Measurements from ENCODE around the gene LRRC46. TPM values are rescaled to one million over a fixed set of nuclear protein-coding genes. Genes with fewer than 3 reads are reported as not detected.
A peak's percentile ranks its signal among the peaks of the same experiment; 100 is the strongest.

Gene LRRC46
- total and polyA plus RNA-seq, 4 donors, result 0.51 to 0.87 TPM; not detected in 2

DNA sequence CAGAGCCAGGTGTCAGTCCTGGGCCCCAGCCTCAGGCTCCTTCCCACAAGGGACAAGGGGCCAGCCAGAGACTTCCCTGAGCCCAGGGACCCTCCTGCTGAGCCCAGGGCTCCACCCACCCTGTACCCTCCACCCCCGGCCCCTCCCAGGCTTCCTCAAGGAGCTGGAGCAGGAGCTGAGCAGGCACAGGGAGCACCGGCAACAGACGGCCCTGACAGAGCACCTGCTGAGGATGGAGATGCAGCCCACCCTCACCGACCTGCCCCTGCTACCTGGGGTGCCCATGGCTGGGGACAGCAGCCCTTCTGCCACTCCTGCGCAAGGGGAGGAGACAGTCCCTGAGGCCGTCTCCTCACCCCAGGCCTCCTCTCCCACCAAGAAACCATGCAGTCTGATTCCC lies 5.1 kb downstream of the LRRC46 start:
- Histone ChIP-seq H3K4me3 (ENCODE audit: low read length in 2 of 2) (no peak overlapping the region), H3K27ac (ENCODE audit: low read depth in 1 of 2, low read length in 2 of 2) (no peak overlapping the region), H3K36me3 (ENCODE audit: control insufficient read depth in 1 of 2, insufficient read depth in 2 of 2, low read length in 1 of 2) (no peaks in the 10 kb centered on the region), H3K4me1 (ENCODE audit: control insufficient read depth in 1 of 2, insufficient read depth in 2 of 2, low read length in 2 of 2) (peaks cover 0 to 4% of the 10 kb centered on the region in 2 donors), H3K27me3 (ENCODE audit: control insufficient read depth in 1 of 2, insufficient read depth in 2 of 2, low read length in 1 of 2) (no peaks in the 10 kb centered on the region), H3K9me3 (ENCODE audit: control insufficient read depth, low read length) (no peaks in the 10 kb centered on the region)
- WGBS, 2 donors, result 73 to 77% methylated on average over 5 to 6 of the region's 6 CpGs
- ATAC-seq (ENCODE audit: low FRiP score), result no peak
- no peak for DNase-seq
- intact Hi-C loops (cut with DNase I), result no loop called here

DNA sequence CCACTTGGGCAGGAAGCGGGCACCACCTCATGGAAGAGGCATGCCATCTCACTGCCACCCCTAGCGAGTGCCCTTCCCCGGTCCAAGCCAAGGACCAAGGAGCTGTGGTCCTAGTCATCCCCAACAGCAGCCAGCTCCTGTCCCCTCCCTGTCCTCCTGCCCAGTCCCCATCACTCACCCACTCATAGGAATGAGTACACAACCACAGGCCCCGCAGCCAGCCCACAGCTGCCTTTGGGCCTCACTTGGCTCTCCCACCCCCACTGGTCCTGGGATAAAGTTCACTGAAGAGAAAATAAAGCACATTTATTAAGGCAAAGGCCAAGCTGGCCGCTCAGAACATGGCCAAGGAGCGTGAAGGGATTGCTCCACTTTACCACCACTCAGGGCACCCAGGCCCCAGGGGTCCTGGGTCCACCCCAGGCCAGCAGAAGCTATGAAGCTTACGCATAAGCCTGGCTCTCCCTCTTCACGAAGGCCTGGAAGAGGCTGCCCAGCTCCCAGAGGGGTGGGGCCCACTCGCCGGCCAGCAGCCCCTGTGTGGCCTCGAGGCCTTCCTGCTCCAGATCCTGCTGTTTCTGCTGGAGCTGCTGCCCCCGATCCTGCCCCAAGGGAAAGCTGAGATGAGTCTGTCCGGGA lies 6.0 kb downstream of the LRRC46 start:
- no peaks in the 10 kb centered on the region for H3K36me3 ChIP-seq (ENCODE audit: control insufficient read depth in 1 of 2, insufficient read depth in 2 of 2, low read length in 1 of 2)
- ATAC-seq (ENCODE audit: low FRiP score), result no peak
- intact Hi-C loops (cut with DNase I), result no loop called here
- H3K27ac ChIP-seq (ENCODE audit: low read depth in 1 of 2, low read length in 2 of 2), result no peak overlapping the region
- WGBS, 2 donors, result 71 to 77% methylated on average over 13 of the region's 13 CpGs
- H3K9me3 ChIP-seq (ENCODE audit: control insufficient read depth, low read length), result no peaks in the 10 kb centered on the region
- H3K27me3 ChIP-seq (ENCODE audit: control insufficient read depth in 1 of 2, insufficient read depth in 2 of 2, low read length in 1 of 2), result no peaks in the 10 kb centered on the region
- H3K4me3 ChIP-seq (ENCODE audit: low read length in 2 of 2), result no peak overlapping the region
- no peaks in the 10 kb centered on the region for H3K4me1 ChIP-seq (ENCODE audit: control insufficient read depth in 1 of 2, insufficient read depth in 2 of 2, low read length in 2 of 2)
- DNase-seq, result no peak

DNA sequence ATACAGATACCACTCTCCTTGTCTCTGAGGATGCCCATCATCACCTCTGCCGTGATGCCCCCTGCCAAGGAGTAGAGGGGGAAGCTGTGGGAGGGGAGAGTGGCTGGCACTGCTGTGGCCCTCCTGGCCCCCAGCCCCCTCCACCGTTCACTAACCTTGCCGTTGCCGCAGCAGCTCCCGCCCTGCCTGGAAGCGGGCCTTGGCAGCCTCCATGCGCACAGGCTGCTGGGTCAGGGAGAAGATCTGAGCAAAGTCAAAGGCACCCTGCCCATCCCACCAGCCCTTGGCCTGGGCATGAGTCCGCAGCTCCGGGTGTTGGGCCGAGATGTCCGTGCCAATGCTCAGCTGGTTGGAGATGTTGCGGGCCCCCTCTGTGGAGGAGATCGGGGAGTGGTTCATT lies 7.2 kb downstream of the LRRC46 start:
- H3K27ac ChIP-seq (ENCODE audit: low read depth in 1 of 2, low read length in 2 of 2), result no peak overlapping the region
- intact Hi-C loops (cut with DNase I), result no loop called here
- no peaks in the 10 kb centered on the region for H3K36me3 ChIP-seq (ENCODE audit: control insufficient read depth in 1 of 2, insufficient read depth in 2 of 2, low read length in 1 of 2)
- H3K4me1 ChIP-seq (ENCODE audit: control insufficient read depth in 1 of 2, insufficient read depth in 2 of 2, low read length in 2 of 2), result no peaks in the 10 kb centered on the region
- no peaks in the 10 kb centered on the region for H3K9me3 ChIP-seq (ENCODE audit: control insufficient read depth, low read length)
- ATAC-seq (ENCODE audit: low FRiP score), result no peak
- no peak overlapping the region for H3K4me3 ChIP-seq (ENCODE audit: low read length in 2 of 2)
- no peaks in the 10 kb centered on the region for H3K27me3 ChIP-seq (ENCODE audit: control insufficient read depth in 1 of 2, insufficient read depth in 2 of 2, low read length in 1 of 2)
- DNase-seq, result no peak
- WGBS, 2 donors, result 88 to 89% methylated on average over 13 of the region's 13 CpGs

DNA sequence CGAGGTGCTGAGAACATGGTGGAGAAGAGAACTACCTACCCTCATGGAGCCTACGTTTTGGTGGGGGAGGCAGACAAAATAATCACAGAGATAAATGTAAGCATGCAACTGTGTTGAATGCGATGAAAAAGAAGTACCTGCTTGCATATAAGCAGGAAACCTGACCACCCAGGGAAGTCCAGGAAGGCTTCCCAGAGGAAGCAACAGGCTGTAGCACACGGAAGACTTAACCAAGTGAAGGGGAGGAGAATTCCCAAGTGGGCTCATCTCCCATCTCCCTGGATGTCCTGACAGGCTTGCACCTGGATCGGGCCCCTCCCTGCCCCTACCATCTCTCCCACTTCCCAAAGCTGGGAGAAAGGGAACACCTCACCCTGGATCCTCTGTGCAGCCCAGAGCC lies 7.6 kb downstream of the LRRC46 start:
- Histone ChIP-seq H3K27ac (ENCODE audit: low read depth in 1 of 2, low read length in 2 of 2) (no peak overlapping the region), H3K36me3 (ENCODE audit: control insufficient read depth in 1 of 2, insufficient read depth in 2 of 2, low read length in 1 of 2) (no peaks in the 10 kb centered on the region), H3K4me3 (ENCODE audit: low read length in 2 of 2) (no peak overlapping the region), H3K4me1 (ENCODE audit: control insufficient read depth in 1 of 2, insufficient read depth in 2 of 2, low read length in 2 of 2) (no peaks in the 10 kb centered on the region), H3K9me3 (ENCODE audit: control insufficient read depth, low read length) (no peaks in the 10 kb centered on the region), H3K27me3 (ENCODE audit: control insufficient read depth in 1 of 2, insufficient read depth in 2 of 2, low read length in 1 of 2) (no peaks in the 10 kb centered on the region)
- no peak for ATAC-seq (ENCODE audit: low FRiP score)
- WGBS, 2 donors, result 85 to 89% methylated on average over 5 of the region's 5 CpGs
- DNase-seq, result no peak
- intact Hi-C loops (cut with DNase I), result no loop called here

DNA sequence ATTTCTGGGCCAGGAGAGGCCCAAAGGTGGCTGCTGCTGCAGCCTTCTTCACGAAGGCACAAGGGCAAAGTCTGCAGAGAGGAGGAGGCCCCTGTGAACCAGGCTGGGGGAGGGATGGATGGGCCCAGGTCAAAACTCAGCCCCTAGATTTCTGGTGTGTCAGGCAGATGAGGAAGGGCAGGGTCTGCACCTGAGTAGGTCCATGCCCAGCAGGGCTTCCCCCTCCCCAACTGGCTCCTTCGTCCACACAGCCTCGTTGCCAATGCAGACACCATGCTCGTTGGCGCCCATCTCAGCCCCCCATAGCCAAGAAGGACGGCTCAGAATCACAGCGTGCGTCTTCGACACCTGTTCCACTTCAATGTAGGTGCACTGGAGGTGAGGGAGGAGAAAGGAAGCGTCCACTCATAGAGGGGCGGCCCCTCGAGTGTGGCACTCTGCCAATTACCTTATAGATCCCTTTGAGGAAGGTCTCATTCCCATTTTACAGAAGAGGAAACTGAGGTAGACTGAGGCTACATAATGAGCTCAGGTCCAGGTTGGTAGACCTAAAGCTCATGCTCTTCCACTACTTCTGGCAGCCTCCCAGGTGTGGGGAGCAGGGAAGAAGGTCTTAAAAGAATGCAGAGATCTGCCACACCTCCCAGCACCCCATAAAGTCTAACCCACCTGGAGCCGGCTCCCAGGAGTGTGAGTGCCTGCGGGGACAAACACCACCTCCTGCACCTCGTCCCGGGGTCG lies 8.7 kb downstream of the LRRC46 start:
- Histone ChIP-seq H3K27ac (ENCODE audit: low read depth in 1 of 2, low read length in 2 of 2) (no peak overlapping the region), H3K27me3 (ENCODE audit: control insufficient read depth in 1 of 2, insufficient read depth in 2 of 2, low read length in 1 of 2) (no peaks in the 10 kb centered on the region), H3K4me1 (ENCODE audit: control insufficient read depth in 1 of 2, insufficient read depth in 2 of 2, low read length in 2 of 2) (no peaks in the 10 kb centered on the region), H3K9me3 (ENCODE audit: control insufficient read depth, low read length) (no peaks in the 10 kb centered on the region), H3K4me3 (ENCODE audit: low read length in 2 of 2) (peak overlapping the region; percentile 36 to 54), H3K36me3 (ENCODE audit: control insufficient read depth in 1 of 2, insufficient read depth in 2 of 2, low read length in 1 of 2) (no peaks in the 10 kb centered on the region)
- WGBS, 2 donors, result 43 to 44% methylated on average over 17 of the region's 17 CpGs
- intact Hi-C loops (cut with DNase I), result loop anchor here (2.0 to 5.0 kb wide), 4 partner anchors 49 to 182 kb away; partner anchors contain the start of gene CDK5RAP3 (in 2 of the 2)
- no peak for ATAC-seq (ENCODE audit: low FRiP score)
- no peak for DNase-seq

DNA sequence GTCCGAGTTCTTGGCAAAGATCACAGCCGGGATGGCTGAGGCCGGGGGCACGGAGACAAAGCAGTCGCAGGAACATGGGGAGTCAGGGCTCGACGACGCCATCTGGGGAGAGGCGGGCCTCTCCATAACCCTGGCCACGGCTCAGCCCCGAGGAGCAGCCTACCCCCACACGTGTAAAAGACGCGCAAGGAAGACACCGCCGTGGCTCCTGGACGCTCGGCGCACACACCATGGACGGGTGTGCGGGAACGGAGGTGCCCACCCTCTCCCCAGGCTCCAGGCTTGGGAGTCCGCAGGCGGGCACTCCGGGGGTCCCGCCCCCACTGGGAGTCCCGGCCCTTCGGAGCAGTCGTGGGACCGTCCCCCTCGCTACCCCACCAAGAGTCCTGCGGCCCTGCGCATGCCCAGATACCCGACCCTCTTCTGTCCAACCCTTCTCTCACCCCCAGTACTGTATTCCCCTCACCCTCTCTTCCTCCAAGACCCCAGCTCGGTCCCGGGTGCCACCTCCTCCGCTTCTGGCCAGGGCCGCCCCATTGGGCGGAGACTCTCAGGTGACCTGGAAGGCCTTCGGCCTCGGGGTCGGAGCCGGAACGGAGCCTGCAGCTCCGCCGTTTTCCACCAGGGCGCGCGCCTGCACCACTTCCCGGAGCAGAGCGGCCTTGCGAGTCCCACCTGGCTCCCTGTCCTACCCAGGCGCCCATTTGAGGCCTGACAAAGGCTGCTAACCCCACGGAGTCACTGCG lies 9.4 kb downstream of the LRRC46 start, which contains the start of gene SCRN2:
Gene SCRN2, minus strand, starts transcription at position 532 of the 746 bp plus-strand sequence. Its CDS starts 430 bp downstream, at position 102.
- ATAC-seq (ENCODE audit: low FRiP score), result peak; percentile 95
- WGBS, 2 donors, result 0% methylated on average over 54 to 55 of the region's 55 CpGs
- no peaks in the 10 kb centered on the region for H3K4me1 ChIP-seq (ENCODE audit: control insufficient read depth in 1 of 2, insufficient read depth in 2 of 2, low read length in 2 of 2)

DNA sequence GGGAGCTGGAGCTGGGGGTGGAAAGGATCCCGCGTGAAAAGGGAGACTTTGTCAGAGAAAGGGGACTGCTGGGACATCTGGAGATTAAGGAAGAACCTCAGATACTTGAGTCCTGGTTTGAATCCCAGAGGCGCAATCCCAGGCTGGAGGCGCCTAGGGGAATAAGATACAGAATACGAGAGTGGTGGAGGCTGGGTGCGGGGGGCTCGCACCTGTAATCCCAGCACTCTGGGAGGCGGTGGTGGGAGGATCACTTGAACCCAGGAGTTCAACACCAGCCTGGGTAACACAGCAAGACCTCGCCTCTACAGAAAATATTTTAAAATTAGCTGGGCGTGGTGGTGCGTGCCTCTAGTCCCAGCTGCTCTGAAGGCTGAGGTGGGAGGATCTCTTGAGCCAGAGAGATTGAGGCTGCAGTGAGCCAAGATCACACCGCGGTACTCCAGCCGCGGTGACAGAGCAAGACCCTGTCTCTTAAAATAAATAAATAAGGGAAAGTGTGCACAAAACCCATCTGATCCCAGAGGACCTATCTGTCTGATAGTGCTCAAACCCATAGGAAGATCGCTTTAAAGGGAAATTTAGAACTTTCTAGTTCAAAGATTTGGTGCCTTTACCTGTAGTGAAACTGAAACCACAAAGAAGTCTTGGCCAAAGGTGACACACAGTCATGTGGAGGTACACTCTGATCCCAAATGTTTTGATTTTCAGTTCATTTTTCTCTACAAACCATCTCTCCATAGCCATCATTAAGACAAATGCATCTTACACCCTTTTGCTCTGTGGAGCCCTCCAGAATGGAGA lies 10.2 kb downstream of the LRRC46 start:
- ATAC-seq (ENCODE audit: low FRiP score), result no peak
- H3K4me3 ChIP-seq (ENCODE audit: low read length in 2 of 2), result no peak overlapping the region

More for the DNA sequence above, 9.4 kb downstream of the LRRC46 start, which contains the start of gene SCRN2:
- Histone ChIP-seq H3K27me3 (ENCODE audit: control insufficient read depth in 1 of 2, insufficient read depth in 2 of 2, low read length in 1 of 2) (no peaks in the 10 kb centered on the region), H3K4me3 (ENCODE audit: low read length in 2 of 2) (peak within 1 kb of the TSS; percentile 36 to 54), H3K27ac (ENCODE audit: low read depth in 1 of 2, low read length in 2 of 2) (no peak within 1 kb of the TSS), H3K36me3 (ENCODE audit: control insufficient read depth in 1 of 2, insufficient read depth in 2 of 2, low read length in 1 of 2) (no peaks in the 10 kb centered on the region), H3K9me3 (ENCODE audit: control insufficient read depth, low read length) (no peaks in the 10 kb centered on the region)
- DNase-seq, result peak; percentile 92 to 96
- intact Hi-C loops (cut with DNase I), result loop anchor here (1.0 to 5.0 kb wide), 5 partner anchors 48 to 181 kb away; partner anchors contain the start of gene CDK5RAP3 (in 2 of the 2)

DNA sequence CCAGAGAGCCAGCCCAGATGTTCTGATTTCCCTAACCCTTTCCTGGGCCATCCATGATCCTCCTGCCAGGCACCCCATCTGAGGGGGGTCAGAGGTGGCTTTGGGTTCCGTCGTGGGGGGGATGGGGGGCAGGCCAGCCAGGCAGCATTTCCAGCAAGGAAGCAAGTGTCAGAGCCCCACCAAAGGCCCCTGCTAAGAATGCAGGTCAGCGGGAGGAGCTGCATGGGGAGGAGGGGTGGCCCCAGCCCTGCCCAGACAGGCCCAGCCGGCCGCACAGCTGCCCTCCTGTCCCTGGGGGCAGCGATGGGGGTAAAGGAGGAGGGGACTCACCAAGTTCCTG lies 11.9 kb downstream of the LRRC46 start:
- Histone ChIP-seq H3K4me1 (ENCODE audit: control insufficient read depth in 1 of 2, insufficient read depth in 2 of 2, low read length in 2 of 2) (no peaks in the 10 kb centered on the region), H3K27me3 (ENCODE audit: control insufficient read depth in 1 of 2, insufficient read depth in 2 of 2, low read length in 1 of 2) (no peaks in the 10 kb centered on the region), H3K4me3 (ENCODE audit: low read length in 2 of 2) (no peak overlapping the region), H3K9me3 (ENCODE audit: control insufficient read depth, low read length) (no peaks in the 10 kb centered on the region), H3K27ac (ENCODE audit: low read depth in 1 of 2, low read length in 2 of 2) (no peak overlapping the region), H3K36me3 (ENCODE audit: control insufficient read depth in 1 of 2, insufficient read depth in 2 of 2, low read length in 1 of 2) (no peaks in the 10 kb centered on the region)
- ATAC-seq (ENCODE audit: low FRiP score) (no peak), DNase-seq (no peak)
- intact Hi-C loops (cut with DNase I), result loop anchor here (5.0 kb wide), 2 partner anchors 129 to 179 kb away; partner anchors contain the start of gene CDK5RAP3 (in 2 of the 2)
- 17 to 21% methylated on average over 6 of the region's 6 CpGs for WGBS, 2 donors

More for the DNA sequence above, 10.2 kb downstream of the LRRC46 start:
- 64 to 68% methylated on average over 16 of the region's 16 CpGs for WGBS, 2 donors
- no peaks in the 10 kb centered on the region for H3K4me1 ChIP-seq (ENCODE audit: control insufficient read depth in 1 of 2, insufficient read depth in 2 of 2, low read length in 2 of 2)
- H3K9me3 ChIP-seq (ENCODE audit: control insufficient read depth, low read length), result no peaks in the 10 kb centered on the region
- no peak for DNase-seq
- H3K36me3 ChIP-seq (ENCODE audit: control insufficient read depth in 1 of 2, insufficient read depth in 2 of 2, low read length in 1 of 2), result no peaks in the 10 kb centered on the region
- H3K27me3 ChIP-seq (ENCODE audit: control insufficient read depth in 1 of 2, insufficient read depth in 2 of 2, low read length in 1 of 2), result no peaks in the 10 kb centered on the region
- no peak overlapping the region for H3K27ac ChIP-seq (ENCODE audit: low read depth in 1 of 2, low read length in 2 of 2)
- intact Hi-C loops (cut with DNase I), result loop anchor here (1.0 to 5.0 kb wide), 5 partner anchors 47 to 181 kb away; partner anchors contain the start of gene CDK5RAP3 (in 2 of the 2)
